ENCODE results near the gene HNMT.

The HNMT gene

GRCh38 chr2:137957033-137957432, 7.2 kb upstream of the HNMT start (continued):
- TF ChIP-seq ZNF8 (CRISPR knock-in tag; IDR thresholded peaks at IDR 0.05): no peak
- no peak for TF ChIP-seq ZFP3 (CRISPR knock-in tag; IDR thresholded peaks at IDR 0.05)
- no peak for TF ChIP-seq GLIS3 (CRISPR knock-in tag; IDR thresholded peaks at IDR 0.05)
- TF ChIP-seq SNAI2 (CRISPR knock-in tag; IDR thresholded peaks at IDR 0.05): no peak

- ATAC-seq: no peak
- TF ChIP-seq OSR1 (CRISPR knock-in tag; IDR thresholded peaks at IDR 0.05) (no peak), CREB5 (CRISPR knock-in tag; IDR thresholded peaks at IDR 0.05; ENCODE audit: low read depth) (no peak), GLIS3 (CRISPR knock-in tag; IDR thresholded peaks at IDR 0.05) (no peak), TCF4 (CRISPR knock-in tag; IDR thresholded peaks at IDR 0.05; ENCODE audit: borderline replicate concordance) (no peak), PPARA (CRISPR knock-in tag; IDR thresholded peaks at IDR 0.05; ENCODE audit: borderline replicate concordance) (no peak), CSRNP3 (CRISPR knock-in tag; IDR thresholded peaks at IDR 0.05) (no peak), ZNF70 (CRISPR knock-in tag; IDR thresholded peaks at IDR 0.05) (no peak), ZFP3 (CRISPR knock-in tag; IDR thresholded peaks at IDR 0.05) (no peak), ZNF565 (CRISPR knock-in tag; conservative IDR thresholded peaks at IDR 0.05; ENCODE audit: low read depth) (no peak), ISL1 (CRISPR knock-in tag; IDR thresholded peaks at IDR 0.05) (no peak), ZNF8 (CRISPR knock-in tag; IDR thresholded peaks at IDR 0.05) (no peak), ARNTL (CRISPR knock-in tag; IDR thresholded peaks at IDR 0.05; ENCODE audit: borderline replicate concordance, low read depth) (no peak)
These were observed 5.1 kb upstream of the HNMT start for GRCh38 chr2:137959166-137959565.

- no peak for ATAC-seq
- no peak for TF ChIP-seq OSR1 (CRISPR knock-in tag; IDR thresholded peaks at IDR 0.05)
- TF ChIP-seq ZC3H10 (CRISPR knock-in tag; IDR thresholded peaks at IDR 0.05): no peak
- TF ChIP-seq CREB5 (CRISPR knock-in tag; IDR thresholded peaks at IDR 0.05; ENCODE audit: low read depth): no peak
- TF ChIP-seq ZFP30 (CRISPR knock-in tag; IDR thresholded peaks at IDR 0.05): no peak
- no peak for TF ChIP-seq ESRRG (CRISPR knock-in tag; IDR thresholded peaks at IDR 0.05)
These were observed 4.0 kb upstream of the HNMT start for GRCh38 chr2:137960223-137960622.

GRCh38 chr2:137961602-137962001, 2.7 kb upstream of the HNMT start:
- ATAC-seq: no peak
- no peak for TF ChIP-seq OSR1 (CRISPR knock-in tag; IDR thresholded peaks at IDR 0.05)
- TF ChIP-seq RARB (CRISPR knock-in tag; IDR thresholded peaks at IDR 0.05): no peak
- TF ChIP-seq ZC3H10 (CRISPR knock-in tag; IDR thresholded peaks at IDR 0.05): no peak
- TF ChIP-seq GLIS3 (CRISPR knock-in tag; IDR thresholded peaks at IDR 0.05): no peak
- no peak for TF ChIP-seq PPARA (CRISPR knock-in tag; IDR thresholded peaks at IDR 0.05; ENCODE audit: borderline replicate concordance)
- TF ChIP-seq CSDC2 (CRISPR knock-in tag; IDR thresholded peaks at IDR 0.05): no peak
- no peak for TF ChIP-seq ISL1 (CRISPR knock-in tag; IDR thresholded peaks at IDR 0.05)
- no peak for TF ChIP-seq CREB5 (CRISPR knock-in tag; IDR thresholded peaks at IDR 0.05; ENCODE audit: low read depth)
- no peak for TF ChIP-seq ZNF565 (CRISPR knock-in tag; conservative IDR thresholded peaks at IDR 0.05; ENCODE audit: low read depth)

GRCh38 chr2:137963535-137964065, 673 bp upstream of the HNMT start:
- ATAC-seq: peak; percentile 29; the same call in 2 of the 3 replicates
- TF ChIP-seq OSR1 (CRISPR knock-in tag; IDR thresholded peaks at IDR 0.05) (no peak), SNAI2 (CRISPR knock-in tag; IDR thresholded peaks at IDR 0.05) (no peak), ARNTL (CRISPR knock-in tag; IDR thresholded peaks at IDR 0.05; ENCODE audit: borderline replicate concordance, low read depth) (no peak), TCF4 (CRISPR knock-in tag; IDR thresholded peaks at IDR 0.05; ENCODE audit: borderline replicate concordance) (no peak), PATZ1 (CRISPR knock-in tag; IDR thresholded peaks at IDR 0.05; ENCODE audit: borderline replicate concordance) (no peak), ZFP30 (CRISPR knock-in tag; IDR thresholded peaks at IDR 0.05) (no peak), RARB (CRISPR knock-in tag; IDR thresholded peaks at IDR 0.05) (no peak)

All from SK-N-SH treated with all-trans-retinoic acid at 6 μM for 48 hours (cell line).